Endothelial cell of umbilical vein (primary cell): ENCODE results near the gene GADD45G. TPM values are rescaled to one million over a fixed set of nuclear protein-coding genes. Genes with fewer than 3 reads are reported as not detected.

Experiments used
- BruUV-seq: library from RNA; stranded (reverse); fragments of 400-500 nt; replicated peaks from 2 replicates; lab custom pipeline; 2021; lab: Mats Ljungman, UMichigan
- CTCF ChIA-PET: fragments of 300-600, 350-600 bp; sonication (Branson Sonifier 250); formaldehyde crosslinking; loops from one replicate; lab custom pipeline; 2021; ENCODE audit warnings: antibody characterized with exemption, inconsistent platforms; lab: Charles Lee
- POLR2A ChIA-PET: fragments of 300-600, 350-600 bp; sonication (Branson Sonifier 250); formaldehyde crosslinking; loops from one replicate; lab custom pipeline; 2021; ENCODE audit warnings: antibody characterized with exemption, inconsistent platforms; lab: Charles Lee
- DNase-seq: peaks from one replicate; pipeline ENCODE4 v3.0.0-alpha.2; 2011; ENCODE audit warnings: low read depth, low spot score
- FAIRE-seq: peaks from 2 replicates; lab custom pipeline; 2011; peaks lifted over from hg19 to GRCh38; lab: Jason Lieb, UNC
- H2AFZ ChIP-seq: 2 replicates; pipeline ENCODE4 v1.6.0; 2012; ENCODE audit warnings: low read depth, low read length, control low read depth, inconsistent platforms
- H3K27ac ChIP-seq: 2 replicates; pipeline ENCODE4 v1.5.1; 2011; ENCODE audit warnings: low read depth, mild to moderate bottlenecking, control low read depth, low read length, moderate library complexity; ENCODE audit not compliant: insufficient read depth
- H3K27me3 ChIP-seq, 2 experiments: 2 replicates each; pipeline versions ENCODE4 v1.6.0 to v1.6.1; 2011; ENCODE audit warnings: low read length in 2 of 2, mixed read lengths in 1 of 2; ENCODE audit not compliant: control insufficient read depth in 2 of 2, insufficient read depth in 2 of 2
- H3K36me3 ChIP-seq, 2 experiments: 2 replicates in 1 of 2; 3 replicates in 1 of 2; pipeline ENCODE4 v1.5.1; 2011; ENCODE audit warnings: low read length in 2 of 2, mild to moderate bottlenecking in 1 of 2, moderate library complexity in 1 of 2; ENCODE audit not compliant: control insufficient read depth in 2 of 2, insufficient read depth in 2 of 2; ENCODE audit errors: extremely low read depth in 1 of 2
- H3K4me1 ChIP-seq: 3 replicates; pipeline ENCODE4 v1.5.1; 2011; ENCODE audit warnings: mild to moderate bottlenecking, low read length; ENCODE audit not compliant: control insufficient read depth, insufficient read depth; ENCODE audit errors: extremely low read depth
- H3K4me2 ChIP-seq: 2 replicates; pipeline ENCODE4 v1.6.1; 2011; ENCODE audit warnings: low read length, control low read depth, mixed read lengths; ENCODE audit not compliant: insufficient read depth
- H3K4me3 ChIP-seq, 3 experiments: fragments of 200-600 bp in 1 of 3; sonication (generic), shearing (Covaris generic) in 1 of 3; replicated peaks in 1 of 3; 2 replicates each; pipeline ENCODE4 v1.5.1; 2011 to 2016; ENCODE audit warnings: control low read depth in 3 of 3, low read length in 3 of 3, mild to moderate bottlenecking in 2 of 3, inconsistent platforms in 1 of 3, low read depth in 1 of 3, moderate library complexity in 1 of 3; ENCODE audit not compliant: insufficient read depth in 1 of 3
- H3K79me2 ChIP-seq: 2 replicates; pipeline ENCODE4 v1.6.0; 2012; ENCODE audit warnings: low read length, inconsistent platforms; ENCODE audit not compliant: control insufficient read depth, insufficient read depth
- H3K9ac ChIP-seq: replicated peaks from 2 replicates; pipeline ENCODE3; 2011; ENCODE audit warnings: low read length, control low read depth; ENCODE audit not compliant: insufficient read depth; ENCODE audit errors: extremely low read depth
- H3K9me1 ChIP-seq: replicated peaks from 3 replicates; pipeline ENCODE4 v1.6.0; 2011; ENCODE audit warnings: mild to moderate bottlenecking, low read length; ENCODE audit not compliant: control insufficient read depth, insufficient read depth; ENCODE audit errors: extremely low read depth
- H3K9me3 ChIP-seq: replicated peaks from 2 replicates; pipeline ENCODE4 v1.5.1; 2012; ENCODE audit warnings: low read length, inconsistent platforms; ENCODE audit not compliant: control insufficient read depth, insufficient read depth
- H4K20me1 ChIP-seq: replicated peaks from 2 replicates; pipeline ENCODE3; 2011; ENCODE audit warnings: mild to moderate bottlenecking, low read length; ENCODE audit not compliant: control insufficient read depth, insufficient read depth; ENCODE audit errors: extremely low read depth
- CTCF ChIP-seq, 2 donors: IDR thresholded peaks; 1 replicate in 1 of 2; 2 replicates in 1 of 2; pipeline ENCODE4 v1.5.1; 2011; ENCODE audit warnings: low read length in 2 of 2, mild to moderate bottlenecking in 2 of 2, moderate library complexity in 2 of 2, control low read depth in 1 of 2, inconsistent platforms in 1 of 2, low read depth in 1 of 2; ENCODE audit not compliant: insufficient read depth in 1 of 2; ENCODE audit errors: extremely low read depth in 1 of 2
- EZH2 ChIP-seq: IDR thresholded peaks from 2 replicates; pipeline ENCODE4 v1.6.1; 2012; ENCODE audit warnings: borderline replicate concordance, low read depth, mild to moderate bottlenecking, moderate library complexity, low read length, inconsistent platforms; ENCODE audit not compliant: severe bottlenecking
- FOS ChIP-seq: IDR thresholded peaks from 2 replicates; pipeline ENCODE4 v1.6.1; 2011; ENCODE audit warnings: mild to moderate bottlenecking, low read length, moderate library complexity, borderline replicate concordance; ENCODE audit not compliant: insufficient read depth
- GATA2 ChIP-seq: IDR thresholded peaks from 2 replicates; pipeline ENCODE4 v1.7.0; 2011; ENCODE audit warnings: low read depth, mild to moderate bottlenecking, moderate library complexity, mixed read lengths, low read length; ENCODE audit not compliant: insufficient read length, insufficient read depth
- JUN ChIP-seq: IDR thresholded peaks from 2 replicates; pipeline ENCODE4 v1.6.1; 2011; ENCODE audit warnings: borderline replicate concordance, low read depth; ENCODE audit not compliant: insufficient read length, insufficient read depth
- MYC ChIP-seq: IDR thresholded peaks from one replicate; pipeline ENCODE4 v1.6.1; 2011; ENCODE audit warnings: mild to moderate bottlenecking, low read depth, low read length
- POLR2A ChIP-seq: IDR thresholded peaks from 2 replicates; pipeline ENCODE4 v1.6.1; 2012; ENCODE audit warnings: low read depth, mild to moderate bottlenecking, control low read depth, low read length
- POLR2AphosphoS5 ChIP-seq: IDR thresholded peaks from 2 replicates; pipeline ENCODE4 v1.6.1; 2012; ENCODE audit warnings: low read depth, mild to moderate bottlenecking, control low read depth, low read length, moderate library complexity; ENCODE audit not compliant: insufficient read depth
- dilution Hi-C: fragments of 300-500 bp; cut with MboI; formaldehyde crosslinking; loops from one replicate; pipeline ENCODE4 v1.15.0; 2019; ENCODE audit warnings: low sequenced_read_pairs; ENCODE audit not compliant: extremely low pct_ligation_motif_present
- intact Hi-C: fragments of 100-400 bp; cut with micrococcal nuclease; formaldehyde crosslinking; loops from one replicate; pipeline ENCODE4 v1.10.0; 2022
- polyA plus RNA-seq, 4 experiments: library from polyadenylated mRNA; depleted of rRNA in 3 of 4; stranded (reverse) in 3 of 4; unstranded in 1 of 4; fragments of >200 nt; gene quantifications; 2 replicates each; pipeline versions ENCODE4 v1.2.1 to v1.2.3, GENCODE V29; 2011 to 2012; ENCODE audit warnings: missing spikeins in 1 of 4
- total RNA-seq: library from RNA; stranded (reverse); gene quantifications from 2 replicates; pipeline ENCODE4 v1.2.3, GENCODE V29; 2021
- TF ChIP-seq, protein P1 (sequence below): IDR thresholded peaks from 2 replicates; pipeline ENCODE4 v1.6.1; 2011; ENCODE audit not compliant: insufficient read depth, insufficient read length

GADD45G gene
- total and polyA plus RNA-seq, 2 donors (not counting 3 experiments of a cell fraction or from before 2014, with no cell fraction given) = 0.44 to 0.64 TPM

DNA sequence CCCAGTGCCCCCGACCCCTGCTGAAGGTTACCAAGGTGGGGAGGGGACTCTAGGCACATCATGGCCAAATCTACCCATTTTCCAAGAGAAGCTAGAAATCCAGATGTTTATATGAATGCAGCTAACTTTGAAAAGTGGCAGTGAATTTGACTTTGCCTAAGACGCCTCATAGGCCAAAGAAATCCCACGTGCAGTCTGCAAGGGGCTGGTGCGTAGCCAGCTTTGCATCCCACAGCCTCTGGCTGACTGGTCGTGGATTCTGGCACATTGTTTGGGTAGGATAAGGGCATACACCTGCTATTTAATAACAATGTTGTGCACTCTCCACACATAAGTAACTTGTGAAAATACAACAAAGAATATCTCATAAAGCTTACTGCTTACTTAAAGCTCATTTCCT, 3.5 kb upstream of the GADD45G start:
- no peak overlapping the region for H3K4me3 ChIP-seq
- no peaks in the 10 kb centered on the region for H4K20me1 ChIP-seq
- DNase-seq = no peak
- ChIA-PET POLR2A (no interaction called here), CTCF (interaction anchor here (1.0 to 8.1 kb wide), 5 partner anchors 28 to 1270 kb away, joined by 3 to 373 read pairs (median 8); no protein-coding TSS in a partner anchor)
- no peaks in the 10 kb centered on the region for H3K79me2 ChIP-seq
- no peak overlapping the region for H2AFZ ChIP-seq
- dilution Hi-C loops (no loop called here), intact Hi-C loops (no loop called here)
- H3K9ac ChIP-seq = no peak overlapping the region
- H3K36me3 ChIP-seq = no peaks in the 10 kb centered on the region
- no TSS peak for BruUV-seq
- no peak for TF ChIP-seq MYC
- TF ChIP-seq CTCF (IDR thresholded peaks at IDR 0.05; ENCODE audit: extremely low read depth in 1 of 2, insufficient read depth in 1 of 2, low read depth in 1 of 2, low read length in 2 of 2) = no peak
- TF ChIP-seq GATA2 = no peak
- no peak for TF ChIP-seq POLR2AphosphoS5
- peaks cover 7 to 14% of the 10 kb centered on the region in 2 experiments for H3K27me3 ChIP-seq
- H3K9me1 ChIP-seq = no peaks in the 10 kb centered on the region
- H3K4me1 ChIP-seq = peaks cover 28% of the 10 kb centered on the region
- H3K27ac ChIP-seq = no peak overlapping the region
- H3K4me2 ChIP-seq = no peak overlapping the region
- no peaks in the 10 kb centered on the region for H3K9me3 ChIP-seq
- FAIRE-seq = no peak

- H3K9me3 ChIP-seq = no peaks in the 10 kb centered on the region
- H3K27ac ChIP-seq = no peak overlapping the region
- POLR2A ChIA-PET = no interaction called here
- H2AFZ ChIP-seq = no peak overlapping the region
- dilution Hi-C loops (no loop called here), intact Hi-C loops (no loop called here)
- H3K36me3 ChIP-seq = no peaks in the 10 kb centered on the region
- no peaks in the 10 kb centered on the region for H3K79me2 ChIP-seq
- FAIRE-seq (no peak), DNase-seq (no peak)
- H3K4me1 ChIP-seq = peaks cover 34% of the 10 kb centered on the region
- no peak overlapping the region for H3K4me2 ChIP-seq
- H3K9ac ChIP-seq = no peak overlapping the region
- no TSS peak for BruUV-seq
- no peaks in the 10 kb centered on the region for H3K9me1 ChIP-seq
- no peaks in the 10 kb centered on the region for H4K20me1 ChIP-seq
- H3K27me3 ChIP-seq = peaks cover 7 to 14% of the 10 kb centered on the region in 2 experiments
- no peak for TF ChIP-seq CTCF (IDR thresholded peaks at IDR 0.05; ENCODE audit: extremely low read depth in 1 of 2, insufficient read depth in 1 of 2, low read depth in 1 of 2, low read length in 2 of 2)
- TF ChIP-seq POLR2AphosphoS5 = no peak
- TF ChIP-seq POLR2A = no peak
- TF ChIP-seq, protein P1, sequence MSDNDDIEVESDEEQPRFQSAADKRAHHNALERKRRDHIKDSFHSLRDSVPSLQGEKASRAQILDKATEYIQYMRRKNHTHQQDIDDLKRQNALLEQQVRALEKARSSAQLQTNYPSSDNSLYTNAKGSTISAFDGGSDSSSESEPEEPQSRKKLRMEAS = no peak
- no peak for TF ChIP-seq MYC
- TF ChIP-seq EZH2 = no peak
- TF ChIP-seq JUN = no peak
- no peak for TF ChIP-seq FOS
- no peak for TF ChIP-seq GATA2
- no peak overlapping the region for H3K4me3 ChIP-seq
- CTCF ChIA-PET = interaction anchor here (0.9 to 8.1 kb wide), 13 partner anchors 9 to 1269 kb away, joined by 3 to 373 read pairs (median 10); no protein-coding TSS in a partner anchor
Measured at GRCh38 chr9:89601856-89602562, 2.8 kb upstream of the GADD45G start.
